Fibroblast of pulmonary artery (primary cell): ENCODE data around the gene DENND4A.

Experiments used
- DNase-seq: peaks from one replicate; pipeline ENCODE4 v3.0.0-alpha.2; 2010; ENCODE audit warnings: low read depth
- H3K4me3 ChIP-seq: replicated peaks from 2 replicates; pipeline ENCODE4 v1.5.1; 2011; ENCODE audit warnings: low read depth, mild to moderate bottlenecking, control low read depth, low read length, moderate library complexity
- CTCF ChIP-seq: IDR thresholded peaks from 2 replicates; pipeline ENCODE4 v1.5.1; 2011; ENCODE audit warnings: mild to moderate bottlenecking, control low read depth, low read length, inconsistent platforms; ENCODE audit errors: missing control alignments

The DENND4A gene

GRCh38 chr15:65650312-65651041 is 141.6 kb downstream of the DENND4A start:
- no peak for DNase-seq
- H3K4me3 ChIP-seq: no peak overlapping the region
- TF ChIP-seq CTCF: no peak

GRCh38 chr15:65646486-65646885 is 145.6 kb downstream of the DENND4A start:
- DNase-seq: peak; percentile 27
- H3K4me3 ChIP-seq: no peak overlapping the region
- TF ChIP-seq CTCF: no peak

- no peak overlapping the region for H3K4me3 ChIP-seq
- no peak for DNase-seq
- no peak for TF ChIP-seq CTCF
Observed at GRCh38 chr15:65645392-65645791, 146.7 kb downstream of the DENND4A start.

GRCh38 chr15:65644282-65644681 is 147.8 kb downstream of the DENND4A start:
- no peak overlapping the region for H3K4me3 ChIP-seq
- DNase-seq: no peak
- TF ChIP-seq CTCF: no peak

- H3K4me3 ChIP-seq: no peak overlapping the region
- no peak for TF ChIP-seq CTCF
- DNase-seq: no peak
Observed at GRCh38 chr15:65642594-65642993, 149.5 kb downstream of the DENND4A start.

- no peak for TF ChIP-seq CTCF
- H3K4me3 ChIP-seq: no peak overlapping the region
- DNase-seq: no peak
Observed at GRCh38 chr15:65641768-65642475, 150.2 kb downstream of the DENND4A start.
